Tibial artery (tissue), 4 donors: ENCODE measurements around the gene KDM5A.
"Not testable (repeated sequence)": the region's sequence is repeated elsewhere in the genome, so short reads cannot be mapped to it uniquely, and the experiment has no call there.

Source experiments
- DNase-seq, 2 donors: peaks; one replicate each; pipeline ENCODE4 v3.0.0-alpha.2; 2019
- H3K27ac ChIP-seq, 2 donors: fragments of 200-600 bp; sonication (generic) in 1 of 2; 1 replicate in 1 of 2; 2 replicates in 1 of 2; pipeline ENCODE4 v1.5.1; 2018 to 2019; ENCODE audit warnings: mild to moderate bottlenecking in 1 of 2
- H3K27me3 ChIP-seq, 2 donors: fragments of 200-600 bp; sonication (generic) in 1 of 2; one replicate each; pipeline versions ENCODE4 v1.5.1 to v1.6.0; 2016 to 2019
- H3K36me3 ChIP-seq, 3 donors: fragments of 200-600 bp; sonication (generic) in 2 of 3; one replicate each; pipeline ENCODE4 v1.5.1; 2016 to 2019; ENCODE audit warnings: mild to moderate bottlenecking in 2 of 3
- H3K4me1 ChIP-seq, 4 donors: fragments of 200-600 bp; sonication (generic) in 2 of 4; 1 replicate in 3 of 4; 2 replicates in 1 of 4; pipeline ENCODE4 v1.5.1; 2016 to 2019
- H3K4me3 ChIP-seq, 2 donors: fragments of 200-600 bp; sonication (generic) in 1 of 2; 1 replicate in 1 of 2; 2 replicates in 1 of 2; pipeline ENCODE4 v1.5.1; 2018 to 2019; ENCODE audit warnings: mild to moderate bottlenecking in 2 of 2
- H3K9me3 ChIP-seq, 3 donors: fragments of 200-600 bp; sonication (generic) in 1 of 3; one replicate each; pipeline ENCODE4 v1.5.1; 2016 to 2019
- intact Hi-C: fragments of 100-400 bp; cut with DNase I; formaldehyde crosslinking; loops from one replicate; pipeline ENCODE4 v1.15.0; 2023; ENCODE audit warnings: low total_unique reads
- TF ChIP-seq, protein P1 (sequence below), 2 experiments: fragments of 200-600 bp in 1 of 2; fragments of 450-650 bp in 1 of 2; IDR thresholded peaks; one replicate each; pipeline ENCODE4 v1.5.1; 2017 to 2019; ENCODE audit warnings: antibody characterized with exemption in 2 of 2, mild to moderate bottlenecking in 1 of 2, moderate library complexity in 1 of 2

KDM5A gene

GRCh38 chr12:389142-390096 is at the start of gene KDM5A:
Gene KDM5A, minus strand, starts transcription at chr12:389320. Its CDS starts 229 bp downstream, at chr12:389091.
- Histone ChIP-seq H3K9me3 (no peaks in the 10 kb centered on the region), H3K27me3 (no peaks in the 10 kb centered on the region), H3K4me1 (peaks cover 0 to 37% (median 20%) of the 10 kb centered on the region in 4 donors), H3K36me3 (peaks cover 4 to 6% (median 5%) of the 10 kb centered on the region in 3 donors), H3K27ac (peak within 1 kb of the TSS; percentile 84), H3K4me3 (peak within 1 kb of the TSS; percentile 65 to 85)
- TF ChIP-seq, protein P1, sequence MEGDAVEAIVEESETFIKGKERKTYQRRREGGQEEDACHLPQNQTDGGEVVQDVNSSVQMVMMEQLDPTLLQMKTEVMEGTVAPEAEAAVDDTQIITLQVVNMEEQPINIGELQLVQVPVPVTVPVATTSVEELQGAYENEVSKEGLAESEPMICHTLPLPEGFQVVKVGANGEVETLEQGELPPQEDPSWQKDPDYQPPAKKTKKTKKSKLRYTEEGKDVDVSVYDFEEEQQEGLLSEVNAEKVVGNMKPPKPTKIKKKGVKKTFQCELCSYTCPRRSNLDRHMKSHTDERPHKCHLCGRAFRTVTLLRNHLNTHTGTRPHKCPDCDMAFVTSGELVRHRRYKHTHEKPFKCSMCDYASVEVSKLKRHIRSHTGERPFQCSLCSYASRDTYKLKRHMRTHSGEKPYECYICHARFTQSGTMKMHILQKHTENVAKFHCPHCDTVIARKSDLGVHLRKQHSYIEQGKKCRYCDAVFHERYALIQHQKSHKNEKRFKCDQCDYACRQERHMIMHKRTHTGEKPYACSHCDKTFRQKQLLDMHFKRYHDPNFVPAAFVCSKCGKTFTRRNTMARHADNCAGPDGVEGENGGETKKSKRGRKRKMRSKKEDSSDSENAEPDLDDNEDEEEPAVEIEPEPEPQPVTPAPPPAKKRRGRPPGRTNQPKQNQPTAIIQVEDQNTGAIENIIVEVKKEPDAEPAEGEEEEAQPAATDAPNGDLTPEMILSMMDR (IDR thresholded peaks at IDR 0.05): peak in 1 of 2 experiments; percentile 6
- DNase-seq: peak; percentile 81 to 94
- intact Hi-C loops: no loop called here

DNA sequence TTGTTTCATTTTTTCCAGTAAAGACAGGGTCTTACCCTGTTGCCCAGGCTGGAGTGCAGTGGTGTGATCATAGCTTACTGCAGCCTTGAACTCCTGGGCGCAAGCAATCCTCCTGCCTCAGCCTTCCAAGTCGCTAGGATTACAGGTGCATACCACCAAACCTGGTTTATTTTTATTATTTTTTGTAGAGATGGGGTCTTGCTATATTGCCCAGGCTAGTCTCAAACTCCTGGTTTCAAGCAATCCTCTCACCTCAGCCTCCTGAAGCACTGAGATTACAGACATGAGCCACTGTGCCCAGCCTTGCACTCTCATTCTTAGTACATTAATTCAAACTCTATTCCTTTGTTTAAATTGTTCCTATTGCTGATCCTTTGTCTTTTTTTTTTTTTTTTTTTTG is 46.6 kb upstream of the KDM5A start:
- H3K9me3 ChIP-seq, DNase-seq, H3K4me1 ChIP-seq, H3K27me3 ChIP-seq, H3K4me3 ChIP-seq, intact Hi-C loops, H3K27ac ChIP-seq: not testable (repeated sequence)
- H3K36me3 ChIP-seq: peaks cover 11 to 55% (median 20%) of the 10 kb centered on the region in 3 donors

- H3K36me3 ChIP-seq: peaks cover 12 to 42% (median 22%) of the 10 kb centered on the region in 3 donors
- H3K4me3 ChIP-seq: no peak overlapping the region
- DNase-seq: no peak
- H3K4me1 ChIP-seq: no peaks in the 10 kb centered on the region
- H3K9me3 ChIP-seq: no peaks in the 10 kb centered on the region
- intact Hi-C loops: no loop called here
- H3K27me3 ChIP-seq: no peaks in the 10 kb centered on the region
- H3K27ac ChIP-seq: no peak overlapping the region
- TF ChIP-seq, protein P1 (IDR thresholded peaks at IDR 0.05): no peak
Measured at GRCh38 chr12:422526-422925, 33.4 kb upstream of the KDM5A start.

DNA sequence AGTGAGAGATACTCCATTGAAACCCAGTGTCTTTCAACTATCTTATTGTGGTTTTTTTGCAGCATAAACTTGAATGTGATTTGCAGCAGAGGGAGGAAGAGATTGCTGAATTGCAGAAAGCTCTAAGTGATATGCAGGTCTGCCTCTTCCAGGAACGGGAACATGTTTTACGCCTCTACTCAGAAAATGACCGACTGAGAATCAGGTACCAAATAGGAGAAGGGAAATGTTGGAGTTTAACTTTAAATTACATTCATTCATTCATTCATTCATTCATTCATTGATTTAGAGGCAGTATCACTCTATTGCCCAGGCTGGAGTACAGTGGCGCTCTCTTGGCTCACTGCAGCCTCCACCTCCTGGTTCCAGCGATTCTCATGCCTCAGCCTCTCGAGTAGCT is 29.3 kb upstream of the KDM5A start:
- no peak for DNase-seq
- TF ChIP-seq, protein P1 (IDR thresholded peaks at IDR 0.05): no peak
- Histone ChIP-seq H3K36me3 (peaks cover 15 to 38% (median 15%) of the 10 kb centered on the region in 3 donors), H3K27me3 (no peaks in the 10 kb centered on the region), H3K4me3 (no peak overlapping the region), H3K4me1 (no peaks in the 10 kb centered on the region), H3K9me3 (no peaks in the 10 kb centered on the region), H3K27ac (no peak overlapping the region)
- intact Hi-C loops: no loop called here

DNA sequence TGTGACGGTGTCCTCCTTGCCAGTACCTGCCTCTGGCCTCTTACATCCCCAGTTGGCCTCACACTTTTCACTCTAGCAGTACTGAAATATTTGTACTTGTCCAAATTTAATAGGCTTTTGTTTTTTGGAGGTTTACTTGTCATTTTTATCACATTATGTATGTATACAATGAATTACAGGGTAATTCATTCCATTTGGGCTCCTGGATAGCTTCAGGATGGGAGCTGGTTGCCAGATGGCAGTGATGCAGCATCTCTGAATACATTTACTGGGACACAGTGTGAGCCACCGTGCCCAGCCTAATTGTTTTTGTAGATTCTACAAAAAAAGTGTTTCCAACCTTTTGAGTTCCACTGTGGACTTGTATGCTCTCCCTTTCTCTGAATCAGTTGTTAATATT is 25.7 kb upstream of the KDM5A start:
- Histone ChIP-seq H3K4me1 (no peaks in the 10 kb centered on the region), H3K9me3 (no peaks in the 10 kb centered on the region), H3K4me3 (no peak overlapping the region), H3K27me3 (no peaks in the 10 kb centered on the region), H3K36me3 (peaks cover 22 to 63% (median 30%) of the 10 kb centered on the region in 3 donors), H3K27ac (no peak overlapping the region)
- DNase-seq: no peak
- intact Hi-C loops: no loop called here
- TF ChIP-seq, protein P1 (IDR thresholded peaks at IDR 0.05): no peak

GRCh38 chr12:402029-402389 is 12.9 kb upstream of the KDM5A start:
- TF ChIP-seq, protein P1 (IDR thresholded peaks at IDR 0.05): no peak
- Histone ChIP-seq H3K4me1 (peaks cover 0 to 15% (median 9%) of the 10 kb centered on the region in 4 donors), H3K4me3 (peak overlapping the region; percentile 63 to 70), H3K36me3 (no peaks in the 10 kb centered on the region), H3K27ac (peak overlapping the region; percentile 62 to 73), H3K9me3 (no peaks in the 10 kb centered on the region), H3K27me3 (no peaks in the 10 kb centered on the region)
- intact Hi-C loops: no loop called here
- DNase-seq: no peak
